Measurements from ENCODE around the gene CHMP6. TPM values are rescaled to one million over a fixed set of nuclear protein-coding genes. Genes with fewer than 3 reads are reported as not detected.
A peak's percentile ranks its signal among the peaks of the same experiment; 100 is the strongest.

Gene CHMP6
- total RNA-seq, 1 experiment from 2014 or later: 22.0 TPM

GRCh38 chr17:80990921-80991644 lies 558 bp upstream of the CHMP6 start:
- TSS peak; percentile 65 for BruUV-seq (replicated peaks)
- no peak for TF ChIP-seq SIN3A (IDR thresholded peaks at IDR 0.05; ENCODE audit: low read depth)
- no peak for TF ChIP-seq EGR1 (IDR thresholded peaks at IDR 0.05; ENCODE audit: low read depth)
- TF ChIP-seq, protein P1, sequence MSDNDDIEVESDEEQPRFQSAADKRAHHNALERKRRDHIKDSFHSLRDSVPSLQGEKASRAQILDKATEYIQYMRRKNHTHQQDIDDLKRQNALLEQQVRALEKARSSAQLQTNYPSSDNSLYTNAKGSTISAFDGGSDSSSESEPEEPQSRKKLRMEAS (IDR thresholded peaks at IDR 0.05): no peak
- no peak for TF ChIP-seq YY1 (IDR thresholded peaks at IDR 0.05; ENCODE audit: extremely low read depth, insufficient replicate concordance, low read depth, low read length)
- TF ChIP-seq ZFX (IDR thresholded peaks at IDR 0.05): no peak
- no peak for TF ChIP-seq JUND (IDR thresholded peaks at IDR 0.05)
- TF ChIP-seq POLR2AphosphoS5 (IDR thresholded peaks at IDR 0.05; ENCODE audit: low read depth, low read length): no peak
- TF ChIP-seq ELF1 (IDR thresholded peaks at IDR 0.05; ENCODE audit: borderline replicate concordance, low read depth): no peak
- TF ChIP-seq, protein P2, sequence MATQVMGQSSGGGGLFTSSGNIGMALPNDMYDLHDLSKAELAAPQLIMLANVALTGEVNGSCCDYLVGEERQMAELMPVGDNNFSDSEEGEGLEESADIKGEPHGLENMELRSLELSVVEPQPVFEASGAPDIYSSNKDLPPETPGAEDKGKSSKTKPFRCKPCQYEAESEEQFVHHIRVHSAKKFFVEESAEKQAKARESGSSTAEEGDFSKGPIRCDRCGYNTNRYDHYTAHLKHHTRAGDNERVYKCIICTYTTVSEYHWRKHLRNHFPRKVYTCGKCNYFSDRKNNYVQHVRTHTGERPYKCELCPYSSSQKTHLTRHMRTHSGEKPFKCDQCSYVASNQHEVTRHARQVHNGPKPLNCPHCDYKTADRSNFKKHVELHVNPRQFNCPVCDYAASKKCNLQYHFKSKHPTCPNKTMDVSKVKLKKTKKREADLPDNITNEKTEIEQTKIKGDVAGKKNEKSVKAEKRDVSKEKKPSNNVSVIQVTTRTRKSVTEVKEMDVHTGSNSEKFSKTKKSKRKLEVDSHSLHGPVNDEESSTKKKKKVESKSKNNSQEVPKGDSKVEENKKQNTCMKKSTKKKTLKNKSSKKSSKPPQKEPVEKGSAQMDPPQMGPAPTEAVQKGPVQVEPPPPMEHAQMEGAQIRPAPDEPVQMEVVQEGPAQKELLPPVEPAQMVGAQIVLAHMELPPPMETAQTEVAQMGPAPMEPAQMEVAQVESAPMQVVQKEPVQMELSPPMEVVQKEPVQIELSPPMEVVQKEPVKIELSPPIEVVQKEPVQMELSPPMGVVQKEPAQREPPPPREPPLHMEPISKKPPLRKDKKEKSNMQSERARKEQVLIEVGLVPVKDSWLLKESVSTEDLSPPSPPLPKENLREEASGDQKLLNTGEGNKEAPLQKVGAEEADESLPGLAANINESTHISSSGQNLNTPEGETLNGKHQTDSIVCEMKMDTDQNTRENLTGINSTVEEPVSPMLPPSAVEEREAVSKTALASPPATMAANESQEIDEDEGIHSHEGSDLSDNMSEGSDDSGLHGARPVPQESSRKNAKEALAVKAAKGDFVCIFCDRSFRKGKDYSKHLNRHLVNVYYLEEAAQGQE (IDR thresholded peaks at IDR 0.05; ENCODE audit: low read depth): no peak
- TF ChIP-seq ATF3 (IDR thresholded peaks at IDR 0.05): no peak
- no peak for TF ChIP-seq CEBPB (IDR thresholded peaks at IDR 0.05; ENCODE audit: low read depth)
- peak in 2 of 3 experiments; percentile 21 to 37; a peak in 4 of 6 replicates for TF ChIP-seq CTCF (IDR thresholded peaks at IDR 0.05 in 2 of 3, conservative IDR thresholded peaks at IDR 0.05 in 1 of 3; ENCODE audit: borderline replicate concordance in 1 of 3, insufficient read depth in 1 of 3, low read depth in 2 of 3, low read length in 2 of 3)
- no peak for TF ChIP-seq CBX3 (IDR thresholded peaks at IDR 0.05; ENCODE audit: low read depth)
- TF ChIP-seq TCF7L2 (IDR thresholded peaks at IDR 0.05; ENCODE audit: borderline replicate concordance, extremely low read depth, insufficient read depth, insufficient read length): peak; percentile 17
- no peak for TF ChIP-seq ZNF274 (IDR thresholded peaks at IDR 0.05; ENCODE audit: low read depth, low read length)
- DNase-seq (ENCODE audit: low read depth, low spot score) (no peak), ATAC-seq (peak; percentile 15)
- Histone ChIP-seq H3K27ac (ENCODE audit: low read depth, low read length) (peak overlapping the region; percentile 88), H3K79me2 (ENCODE audit: insufficient read depth, low read length) (peaks cover 9% of the 10 kb centered on the region; the same call in 1 of the 2 replicates), H3K4me1 (ENCODE audit: control insufficient read depth in 1 of 2, insufficient read depth in 2 of 2, low read length in 2 of 2) (peaks cover 30 to 46% of the 10 kb centered on the region in 2 experiments), H2AFZ (ENCODE audit: low read depth, low read length, poor library complexity, severe bottlenecking) (peak overlapping the region; percentile 98), H3K36me3 (ENCODE audit: control insufficient read depth in 1 of 2, insufficient read depth in 2 of 2, low read length in 2 of 2) (peaks cover 0 to 8% of the 10 kb centered on the region in 2 experiments; a peak in 1 of 4 replicates), H4K20me1 (ENCODE audit: insufficient read depth) (no peaks in the 10 kb centered on the region), H3K9ac (ENCODE audit: low read length) (peak overlapping the region; percentile 77), H3K9me2 (ENCODE audit: insufficient read depth) (no peaks in the 10 kb centered on the region), H3K9me3 (ENCODE audit: control insufficient read depth in 1 of 2, insufficient read depth in 1 of 2, low read depth in 1 of 2, low read length in 2 of 2) (no peaks in the 10 kb centered on the region), H3K27me3 (ENCODE audit: insufficient read depth, low read length) (no peaks in the 10 kb centered on the region), H3K4me2 (ENCODE audit: low read length) (peak overlapping the region; percentile 92), H3K4me3 (replicated peaks in 1 of 2; ENCODE audit: low read depth in 1 of 2, low read length in 2 of 2) (peak overlapping the region; percentile 80 to 92)
- ChIA-PET POLR2A (interaction anchor here (0.9 to 2.0 kb wide), 2 partner anchors 125 to 248 kb away, joined by 4 read pairs; partner anchors contain the start of genes NDUFAF8 and TEPSIN), RAD21 (ENCODE audit: low non-redundant PET in 1 of 2, low total read pairs in 2 of 2, uncharacterized antibody in 2 of 2, unreplicated experiment in 2 of 2) (no interaction called here), CTCF (interaction anchor here (0.7 to 1.8 kb wide), 4 partner anchors 10 to 564 kb away, joined by 3 to 4 read pairs (median 3); no protein-coding TSS in a partner anchor)
- intact Hi-C loops (cut with micrococcal nuclease): loop anchor here (1.0 kb wide), 1 partner anchor 110 kb away; no protein-coding TSS in a partner anchor
